Brain microvascular endothelial cell (primary cell): ENCODE measurements around the gene TFEC.

Experiments used
- DNase-seq: peaks from one replicate; pipeline ENCODE4 v3.0.0-alpha.2; 2020
- H3K27ac ChIP-seq: fragments of 250-450 bp; sonication (Bioruptor Pico); 2 replicates; pipeline ENCODE4 v1.5.1; 2020; ENCODE audit warnings: mild to moderate bottlenecking, moderate library complexity
- H3K27me3 ChIP-seq: fragments of 250-450 bp; sonication (Bioruptor Pico); replicated peaks from 2 replicates; pipeline ENCODE4 v1.5.1; 2020; ENCODE audit warnings: mild to moderate bottlenecking
- H3K36me3 ChIP-seq: fragments of 250-450 bp; sonication (Bioruptor Pico); replicated peaks from 2 replicates; pipeline ENCODE4 v1.5.1; 2020; ENCODE audit warnings: mild to moderate bottlenecking
- H3K4me3 ChIP-seq: 2 replicates; pipeline ENCODE4 v1.5.1; 2011; ENCODE audit warnings: low read depth, mild to moderate bottlenecking, control low read depth, low read length, moderate library complexity
- CTCF ChIP-seq: IDR thresholded peaks from 2 replicates; pipeline ENCODE4 v1.5.1; 2011; ENCODE audit warnings: low read depth, mild to moderate bottlenecking, moderate library complexity, low read length, control low read depth, inconsistent platforms; ENCODE audit errors: missing control alignments
- in situ Hi-C: cut with HindIII; loops from 2 replicates; pipeline ENCODE4 v1.10.0; 2017; ENCODE audit warnings: low sequenced_read_pairs, low pct_ligation_motif_present

Gene TFEC

GRCh38 chr7:116032886-116033285, 2.3 kb upstream of the TFEC start:
- H3K36me3 ChIP-seq = no peaks in the 10 kb centered on the region
- H3K27ac ChIP-seq = no peak overlapping the region
- TF ChIP-seq CTCF = no peak
- no peaks in the 10 kb centered on the region for H3K27me3 ChIP-seq
- H3K4me3 ChIP-seq = no peak overlapping the region
- no peak for DNase-seq
- in situ Hi-C loops = no loop called here

DNA sequence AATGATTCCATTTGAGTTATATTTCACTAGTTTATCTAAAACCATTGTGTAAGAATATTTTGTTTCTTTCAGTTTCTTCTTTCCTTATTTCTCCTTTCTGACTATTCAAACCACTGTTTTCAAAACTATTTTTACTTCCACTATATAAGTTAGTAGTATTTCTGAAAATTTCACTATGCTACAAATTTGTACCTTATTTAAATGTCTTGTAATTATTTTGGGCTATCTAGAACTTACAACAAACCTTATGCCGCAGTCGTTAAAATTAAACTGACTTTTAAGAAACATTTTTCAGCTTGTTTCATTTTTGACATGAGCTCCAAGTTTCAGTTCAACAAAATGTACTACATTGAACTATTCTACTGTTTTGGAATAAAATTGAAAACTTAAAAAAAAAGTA, 1.8 kb downstream of the TFEC start:
- TF ChIP-seq CTCF = no peak
- no peak for DNase-seq
- H3K27ac ChIP-seq = no peak overlapping the region
- H3K4me3 ChIP-seq = no peak overlapping the region
- H3K27me3 ChIP-seq = no peaks in the 10 kb centered on the region
- no peaks in the 10 kb centered on the region for H3K36me3 ChIP-seq
- in situ Hi-C loops = no loop called here

DNA sequence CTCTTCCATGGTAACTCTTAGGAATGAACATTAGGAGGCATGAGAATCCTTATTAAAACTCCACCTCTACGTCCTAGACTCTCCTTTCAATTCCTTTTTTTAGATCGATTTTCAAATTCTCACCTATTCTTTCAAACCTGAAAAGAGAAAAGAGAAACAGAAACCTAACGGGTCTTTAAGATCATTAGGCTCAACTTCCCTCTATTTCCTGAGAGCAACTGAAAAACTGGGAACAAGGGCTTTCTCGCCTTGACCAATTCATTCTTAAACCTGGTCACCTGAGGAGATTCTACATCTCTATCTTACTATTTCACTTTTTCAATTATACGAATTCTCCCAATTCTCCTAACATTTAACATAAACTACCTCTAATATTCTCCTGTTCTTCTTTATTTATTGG, 2.8 kb downstream of the TFEC start:
- Histone ChIP-seq H3K27ac (no peak overlapping the region), H3K36me3 (no peaks in the 10 kb centered on the region), H3K27me3 (no peaks in the 10 kb centered on the region), H3K4me3 (no peak overlapping the region)
- DNase-seq = no peak
- no peak for TF ChIP-seq CTCF
- in situ Hi-C loops = no loop called here

GRCh38 chr7:116024826-116025809, 5.4 kb downstream of the TFEC start:
- peak; percentile 56 for DNase-seq
- no peak for TF ChIP-seq CTCF
- H3K27ac ChIP-seq = peak overlapping the region; percentile 57
- H3K27me3 ChIP-seq = no peaks in the 10 kb centered on the region
- in situ Hi-C loops = no loop called here
- H3K36me3 ChIP-seq = no peaks in the 10 kb centered on the region
- H3K4me3 ChIP-seq = no peak overlapping the region

DNA sequence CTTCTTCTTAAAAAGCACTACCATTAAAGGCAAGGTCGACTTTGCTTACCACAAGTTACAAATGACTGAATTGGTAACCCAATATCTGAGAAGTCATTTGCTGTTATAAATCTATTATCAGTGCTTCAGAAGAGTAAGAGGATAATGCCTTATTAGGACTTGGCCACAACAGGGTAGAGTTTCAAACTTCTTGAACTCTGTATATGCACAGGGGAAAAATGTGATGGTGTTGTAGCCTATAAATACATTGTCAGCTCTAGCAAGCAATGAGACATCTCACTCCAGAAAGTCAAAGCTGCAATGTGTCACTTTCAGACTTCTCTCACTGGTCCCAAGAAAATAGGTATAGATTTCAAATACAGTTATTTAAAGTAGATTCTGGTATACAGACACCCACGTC, 9.3 kb downstream of the TFEC start:
- TF ChIP-seq CTCF = no peak
- no peak overlapping the region for H3K4me3 ChIP-seq
- in situ Hi-C loops = no loop called here
- DNase-seq = no peak
- H3K36me3 ChIP-seq = no peaks in the 10 kb centered on the region
- no peak overlapping the region for H3K27ac ChIP-seq
- no peaks in the 10 kb centered on the region for H3K27me3 ChIP-seq
